SK-N-SH (cell line): ENCODE data around the gene CNTN4.

ENCODE experiments used
- CHD2 ChIP-seq: fragments of 150-350 bp; IDR thresholded peaks from 2 replicates; pipeline ENCODE4 v1.6.1; 2018; ENCODE audit warnings: low read length; ENCODE audit not compliant: partially characterized antibody
- CTCF ChIP-seq: fragments of 200-600 bp; sonication (generic); IDR thresholded peaks from 2 replicates; pipeline ENCODE4 v1.6.1; 2017; ENCODE audit warnings: antibody characterized with exemption, mild to moderate bottlenecking, moderate library complexity
- EP300 ChIP-seq, 2 experiments: IDR thresholded peaks; 2 replicates each; pipeline versions ENCODE4 v1.4.0 to v1.6.1; 2012; ENCODE audit warnings: borderline replicate concordance in 1 of 2, low read depth in 1 of 2, low read length in 1 of 2
- FOXJ3 ChIP-seq: sonication (generic); formaldehyde crosslinking; IDR thresholded peaks from 2 replicates; pipeline ENCODE4 v1.5.1; 2020; ENCODE audit warnings: mild to moderate bottlenecking, missing genetic modification reagents
- GATA2 ChIP-seq: sonication (generic); formaldehyde crosslinking; IDR thresholded peaks from 2 replicates; pipeline ENCODE4 v1.5.0; 2020; ENCODE audit warnings: mild to moderate bottlenecking, missing genetic modification reagents
- JUND ChIP-seq: IDR thresholded peaks from 2 replicates; pipeline ENCODE4 v1.4.0; 2012
- MXI1 ChIP-seq: IDR thresholded peaks from 2 replicates; pipeline ENCODE4 v1.6.1; 2012; ENCODE audit warnings: mild to moderate bottlenecking, low read depth, low read length, improper control_type of control experiment
- POLR2AphosphoS5 ChIP-seq: IDR thresholded peaks from 2 replicates; pipeline ENCODE4 v1.6.1; 2012; ENCODE audit warnings: low read depth, low read length
- RAD21 ChIP-seq: IDR thresholded peaks from 2 replicates; pipeline ENCODE4 v1.6.1; 2012; ENCODE audit warnings: mild to moderate bottlenecking, low read length
- TAF1 ChIP-seq: IDR thresholded peaks from 2 replicates; pipeline ENCODE4 v1.6.1; 2012; ENCODE audit warnings: low read depth, mild to moderate bottlenecking, low read length, moderate library complexity, borderline replicate concordance
- TF ChIP-seq, protein P1 (sequence below): IDR thresholded peaks from 2 replicates; pipeline ENCODE4 v1.6.1; 2012; ENCODE audit warnings: mild to moderate bottlenecking, low read depth, low read length, moderate library complexity
- TF ChIP-seq, protein P2 (sequence below): IDR thresholded peaks from 2 replicates; pipeline ENCODE4 v1.4.0; 2012; ENCODE audit warnings: low read depth

DNA sequence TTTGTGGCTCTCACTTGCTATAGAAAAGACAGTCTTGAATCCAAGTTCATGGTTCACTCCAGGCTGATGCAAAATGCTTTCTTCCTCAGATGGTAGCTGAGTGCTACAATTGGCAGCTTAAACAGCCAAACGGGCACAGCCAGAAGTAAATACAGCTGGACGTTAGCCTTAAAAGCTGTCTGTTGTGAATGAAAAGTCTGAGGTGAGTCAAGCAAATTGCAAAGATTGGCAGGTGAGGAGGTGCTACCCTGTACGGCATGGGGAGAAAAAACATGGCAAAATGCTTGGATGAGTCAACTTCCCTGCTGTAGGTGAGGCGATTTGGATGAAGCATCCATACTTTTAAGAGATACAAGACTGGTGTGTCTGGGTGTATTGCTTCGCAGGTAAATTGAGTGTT, 971.1 kb downstream of the CNTN4 start:
- TF ChIP-seq JUND (no peak), EP300 (IDR thresholded peaks at IDR 0.05; ENCODE audit: borderline replicate concordance in 1 of 2, low read depth in 1 of 2, low read length in 1 of 2) (no peak), RAD21 (no peak), CTCF (no peak), GATA2 (no peak), MXI1 (no peak), CHD2 (no peak), FOXJ3 (CRISPR knock-in tag) (no peak), POLR2AphosphoS5 (no peak), TAF1 (no peak)
- TF ChIP-seq, protein P1, sequence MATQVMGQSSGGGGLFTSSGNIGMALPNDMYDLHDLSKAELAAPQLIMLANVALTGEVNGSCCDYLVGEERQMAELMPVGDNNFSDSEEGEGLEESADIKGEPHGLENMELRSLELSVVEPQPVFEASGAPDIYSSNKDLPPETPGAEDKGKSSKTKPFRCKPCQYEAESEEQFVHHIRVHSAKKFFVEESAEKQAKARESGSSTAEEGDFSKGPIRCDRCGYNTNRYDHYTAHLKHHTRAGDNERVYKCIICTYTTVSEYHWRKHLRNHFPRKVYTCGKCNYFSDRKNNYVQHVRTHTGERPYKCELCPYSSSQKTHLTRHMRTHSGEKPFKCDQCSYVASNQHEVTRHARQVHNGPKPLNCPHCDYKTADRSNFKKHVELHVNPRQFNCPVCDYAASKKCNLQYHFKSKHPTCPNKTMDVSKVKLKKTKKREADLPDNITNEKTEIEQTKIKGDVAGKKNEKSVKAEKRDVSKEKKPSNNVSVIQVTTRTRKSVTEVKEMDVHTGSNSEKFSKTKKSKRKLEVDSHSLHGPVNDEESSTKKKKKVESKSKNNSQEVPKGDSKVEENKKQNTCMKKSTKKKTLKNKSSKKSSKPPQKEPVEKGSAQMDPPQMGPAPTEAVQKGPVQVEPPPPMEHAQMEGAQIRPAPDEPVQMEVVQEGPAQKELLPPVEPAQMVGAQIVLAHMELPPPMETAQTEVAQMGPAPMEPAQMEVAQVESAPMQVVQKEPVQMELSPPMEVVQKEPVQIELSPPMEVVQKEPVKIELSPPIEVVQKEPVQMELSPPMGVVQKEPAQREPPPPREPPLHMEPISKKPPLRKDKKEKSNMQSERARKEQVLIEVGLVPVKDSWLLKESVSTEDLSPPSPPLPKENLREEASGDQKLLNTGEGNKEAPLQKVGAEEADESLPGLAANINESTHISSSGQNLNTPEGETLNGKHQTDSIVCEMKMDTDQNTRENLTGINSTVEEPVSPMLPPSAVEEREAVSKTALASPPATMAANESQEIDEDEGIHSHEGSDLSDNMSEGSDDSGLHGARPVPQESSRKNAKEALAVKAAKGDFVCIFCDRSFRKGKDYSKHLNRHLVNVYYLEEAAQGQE, result no peak
- TF ChIP-seq, protein P2, sequence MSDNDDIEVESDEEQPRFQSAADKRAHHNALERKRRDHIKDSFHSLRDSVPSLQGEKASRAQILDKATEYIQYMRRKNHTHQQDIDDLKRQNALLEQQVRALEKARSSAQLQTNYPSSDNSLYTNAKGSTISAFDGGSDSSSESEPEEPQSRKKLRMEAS, result no peak
